ENCODE measurements around the gene CRADD. TPM values are rescaled to one million over a fixed set of nuclear protein-coding genes. Genes with fewer than 3 reads are reported as not detected.
"Not testable (repeated sequence)": the region's sequence is repeated elsewhere in the genome, so short reads cannot be mapped to it uniquely, and the experiment has no call there.

CRADD gene
- total RNA-seq, 4 donors from 2014 or later = 29.3 to 61.7 (median 46.5) TPM

DNA sequence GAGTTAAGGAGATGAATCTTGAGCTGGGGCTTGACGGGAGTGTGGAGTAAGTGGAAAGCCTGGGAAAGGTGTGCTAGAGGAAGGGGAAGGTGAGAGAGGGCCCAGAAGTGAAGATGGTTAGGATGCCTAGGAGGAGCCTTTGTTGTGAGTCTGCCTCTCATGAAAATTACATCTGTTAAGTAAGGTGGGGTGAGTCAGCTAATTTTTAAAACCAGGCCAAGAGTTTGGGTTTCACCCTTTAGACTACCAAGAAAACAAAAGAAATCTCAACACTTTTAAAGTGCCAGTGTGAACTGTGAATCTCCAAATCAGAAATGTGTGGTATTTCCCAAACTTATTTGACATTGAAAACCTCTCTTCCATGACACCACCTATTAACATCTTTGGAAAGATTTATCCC is 185.2 kb downstream of the CRADD start:
- Histone ChIP-seq H3K27me3 (no peaks in the 10 kb centered on the region), H3K4me1 (peaks cover 5% of the 10 kb centered on the region), H3K9me3 (peaks cover 17% of the 10 kb centered on the region), H3K4me3 (no peak overlapping the region), H3K27ac (no peak overlapping the region), H3K36me3 (no peaks in the 10 kb centered on the region)
- no peak for DNase-seq (ENCODE audit: low spot score in 2 of 2)
- no peak for TF ChIP-seq EP300 (IDR thresholded peaks at IDR 0.05)
- no peak for TF ChIP-seq POLR2AphosphoS5 (IDR thresholded peaks at IDR 0.05)
- TF ChIP-seq POLR2A (IDR thresholded peaks at IDR 0.05) = no peak
- TF ChIP-seq, protein P1, sequence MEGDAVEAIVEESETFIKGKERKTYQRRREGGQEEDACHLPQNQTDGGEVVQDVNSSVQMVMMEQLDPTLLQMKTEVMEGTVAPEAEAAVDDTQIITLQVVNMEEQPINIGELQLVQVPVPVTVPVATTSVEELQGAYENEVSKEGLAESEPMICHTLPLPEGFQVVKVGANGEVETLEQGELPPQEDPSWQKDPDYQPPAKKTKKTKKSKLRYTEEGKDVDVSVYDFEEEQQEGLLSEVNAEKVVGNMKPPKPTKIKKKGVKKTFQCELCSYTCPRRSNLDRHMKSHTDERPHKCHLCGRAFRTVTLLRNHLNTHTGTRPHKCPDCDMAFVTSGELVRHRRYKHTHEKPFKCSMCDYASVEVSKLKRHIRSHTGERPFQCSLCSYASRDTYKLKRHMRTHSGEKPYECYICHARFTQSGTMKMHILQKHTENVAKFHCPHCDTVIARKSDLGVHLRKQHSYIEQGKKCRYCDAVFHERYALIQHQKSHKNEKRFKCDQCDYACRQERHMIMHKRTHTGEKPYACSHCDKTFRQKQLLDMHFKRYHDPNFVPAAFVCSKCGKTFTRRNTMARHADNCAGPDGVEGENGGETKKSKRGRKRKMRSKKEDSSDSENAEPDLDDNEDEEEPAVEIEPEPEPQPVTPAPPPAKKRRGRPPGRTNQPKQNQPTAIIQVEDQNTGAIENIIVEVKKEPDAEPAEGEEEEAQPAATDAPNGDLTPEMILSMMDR (IDR thresholded peaks at IDR 0.05) = no peak
- 100% methylated on average over 1 of the region's 1 CpG for WGBS

DNA sequence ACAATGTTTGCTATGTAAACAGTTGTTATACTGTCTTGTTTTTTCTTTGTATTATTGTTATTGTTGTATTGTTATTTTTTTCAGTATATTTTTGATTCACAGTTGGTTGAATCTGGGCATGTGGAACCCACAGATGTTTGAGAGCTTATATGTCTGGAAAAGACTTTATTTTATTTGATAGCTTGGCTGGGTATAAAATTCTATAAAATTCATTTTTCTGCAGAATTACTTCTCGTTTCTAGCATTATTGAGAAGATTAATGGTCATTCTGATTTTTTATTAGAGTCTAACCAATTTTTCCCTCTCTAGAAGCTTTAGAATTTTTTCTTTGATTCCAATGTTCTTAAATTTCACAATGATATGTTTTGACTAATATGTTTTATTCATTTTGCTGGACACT is 188.6 kb downstream of the CRADD start:
- H3K4me3 ChIP-seq = no peak overlapping the region
- TF ChIP-seq POLR2A (IDR thresholded peaks at IDR 0.05) (no peak), EP300 (IDR thresholded peaks at IDR 0.05) (no peak)
- TF ChIP-seq, protein P1 (IDR thresholded peaks at IDR 0.05) = no peak
- H3K9me3 ChIP-seq = peaks cover 29% of the 10 kb centered on the region
- H3K27me3 ChIP-seq = no peaks in the 10 kb centered on the region
- WGBS = 94% methylated on average over 1 of the region's 1 CpG
- peaks cover 2% of the 10 kb centered on the region for H3K4me1 ChIP-seq
- DNase-seq (ENCODE audit: low spot score in 2 of 2) = no peak
- no peak overlapping the region for H3K27ac ChIP-seq
- no peaks in the 10 kb centered on the region for H3K36me3 ChIP-seq

DNA sequence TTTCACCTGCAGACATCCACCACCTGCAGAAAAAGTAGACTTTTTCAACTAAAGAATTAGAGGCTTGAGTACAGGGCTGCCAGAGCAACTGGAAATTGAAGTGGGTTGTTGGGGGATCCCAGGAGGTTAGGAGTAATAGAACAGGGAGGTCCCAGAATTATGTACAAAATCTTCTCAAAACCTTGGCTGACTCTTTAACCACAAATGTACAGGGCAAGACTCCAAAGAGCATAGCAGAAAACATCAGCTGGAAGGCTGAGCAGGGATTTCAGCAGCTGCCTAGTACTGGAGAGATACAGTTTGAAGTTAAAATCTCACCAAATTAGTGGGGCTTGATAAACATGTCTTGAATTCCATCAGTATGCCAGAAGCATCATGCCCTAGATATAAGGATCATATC is 191.6 kb downstream of the CRADD start:
- Histone ChIP-seq H3K36me3 (no peaks in the 10 kb centered on the region), H3K27ac (no peak overlapping the region), H3K4me1 (peaks cover 2% of the 10 kb centered on the region), H3K27me3 (no peaks in the 10 kb centered on the region), H3K9me3 (peaks cover 42% of the 10 kb centered on the region), H3K4me3 (no peak overlapping the region)
- TF ChIP-seq POLR2AphosphoS5 (IDR thresholded peaks at IDR 0.05) (no peak), EP300 (IDR thresholded peaks at IDR 0.05) (no peak)
- TF ChIP-seq, protein P1 (IDR thresholded peaks at IDR 0.05) = no peak
- DNase-seq (ENCODE audit: low spot score in 2 of 2) = no peak

DNA sequence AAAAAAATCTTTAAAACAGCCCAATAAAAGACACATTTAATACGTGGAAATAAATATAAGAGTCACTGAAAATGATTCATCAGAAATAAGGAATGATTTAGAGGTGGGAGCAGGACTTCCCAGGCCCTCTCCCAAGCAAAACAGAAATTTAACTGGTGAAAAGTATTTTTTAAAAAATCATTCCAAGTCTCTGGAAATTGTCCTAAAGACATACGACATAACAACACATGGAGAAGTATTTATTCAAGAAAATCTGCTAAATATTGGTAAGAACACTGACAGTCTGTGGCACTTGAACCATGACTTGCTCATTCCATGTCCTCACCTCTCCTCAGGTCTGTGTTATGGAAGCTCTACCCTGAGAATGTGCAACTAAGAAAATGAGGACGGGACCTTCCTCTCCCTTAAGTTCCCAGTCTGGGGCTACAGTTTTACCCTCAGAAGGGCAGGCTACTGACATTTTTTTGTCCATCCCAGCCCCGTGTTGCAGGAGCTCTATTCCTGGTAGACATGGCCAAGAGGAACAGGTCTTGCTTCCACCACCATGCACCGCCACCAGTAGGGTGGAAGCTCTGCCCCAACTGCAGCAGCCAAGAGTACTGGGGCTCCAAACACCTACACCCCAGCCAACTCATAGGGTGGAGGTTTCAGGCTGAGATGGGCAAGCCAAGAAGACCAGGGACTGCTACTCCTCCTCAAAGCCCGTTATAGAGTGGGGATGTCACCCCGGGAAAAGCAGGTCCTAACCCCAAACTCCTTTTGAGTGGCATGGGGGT is 193.0 kb downstream of the CRADD start:
- Histone ChIP-seq H3K4me1 (peaks cover 2% of the 10 kb centered on the region), H3K36me3 (no peaks in the 10 kb centered on the region), H3K4me3 (no peak overlapping the region), H3K9me3 (peaks cover 39% of the 10 kb centered on the region), H3K27me3 (no peaks in the 10 kb centered on the region), H3K27ac (no peak overlapping the region)
- TF ChIP-seq EP300 (IDR thresholded peaks at IDR 0.05) = no peak
- TF ChIP-seq POLR2A (IDR thresholded peaks at IDR 0.05) = no peak
- TF ChIP-seq, protein P1 (IDR thresholded peaks at IDR 0.05) = no peak
- no peak for TF ChIP-seq POLR2AphosphoS5 (IDR thresholded peaks at IDR 0.05)
- 80% methylated on average over 6 of the region's 7 CpGs for WGBS
- DNase-seq (ENCODE audit: low spot score in 2 of 2) = no peak

DNA sequence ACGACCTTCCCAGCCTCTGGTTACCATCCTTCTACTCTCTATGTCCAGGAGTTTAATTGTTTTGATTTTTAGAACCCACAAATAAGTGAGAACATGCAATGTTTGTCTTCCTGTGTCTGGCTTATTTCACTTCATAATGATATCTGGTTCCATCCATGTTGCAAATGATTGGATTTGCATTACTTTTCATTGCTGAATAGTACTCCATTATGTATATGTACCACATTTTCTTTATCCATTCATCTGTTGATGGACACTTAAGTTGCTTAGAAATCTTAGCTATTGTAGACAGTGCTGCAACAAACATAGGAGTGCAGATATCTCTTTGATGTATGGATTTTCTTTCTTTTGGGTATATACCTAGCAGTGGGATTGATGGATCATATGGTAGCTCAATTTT is 194.4 kb downstream of the CRADD start:
- not testable (repeated sequence) for H3K4me1 ChIP-seq; DNase-seq (ENCODE audit: low spot score in 2 of 2); H3K27me3 ChIP-seq; H3K36me3 ChIP-seq; H3K4me3 ChIP-seq; H3K27ac ChIP-seq
- 80% methylated on average over 1 of the region's 1 CpG for WGBS
- H3K9me3 ChIP-seq = peaks cover 26% of the 10 kb centered on the region

DNA sequence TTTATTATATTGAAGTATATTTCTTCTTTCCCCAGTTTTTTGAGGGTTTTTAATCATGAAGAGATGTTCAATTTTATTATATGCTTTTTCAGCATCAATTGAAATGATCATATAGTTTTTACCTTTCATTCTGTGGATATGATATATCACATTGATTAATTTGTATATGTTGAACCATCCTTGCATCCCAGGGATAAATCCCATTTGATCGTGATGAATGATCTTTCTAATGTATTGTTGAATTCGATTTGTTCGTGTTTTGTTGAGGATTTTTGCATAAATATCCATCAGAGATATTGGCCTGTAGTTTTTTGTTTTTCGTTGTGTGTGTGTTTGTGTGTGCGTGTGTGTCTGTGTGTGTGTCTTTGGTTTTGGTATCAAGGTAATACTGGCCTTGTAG is 196.4 kb downstream of the CRADD start:
- WGBS = 97% methylated on average over 5 of the region's 5 CpGs
- no peak overlapping the region for H3K4me3 ChIP-seq
- no peaks in the 10 kb centered on the region for H3K4me1 ChIP-seq
- H3K9me3 ChIP-seq = peaks cover 22% of the 10 kb centered on the region
- H3K36me3 ChIP-seq = no peaks in the 10 kb centered on the region
- DNase-seq (ENCODE audit: low spot score in 2 of 2) = no peak
- H3K27me3 ChIP-seq = no peaks in the 10 kb centered on the region
- TF ChIP-seq, protein P1 (IDR thresholded peaks at IDR 0.05) = no peak
- TF ChIP-seq POLR2AphosphoS5 (IDR thresholded peaks at IDR 0.05) (no peak), POLR2A (IDR thresholded peaks at IDR 0.05) (no peak), EP300 (IDR thresholded peaks at IDR 0.05) (no peak)
- H3K27ac ChIP-seq = no peak overlapping the region

Measured in suprapubic skin (tissue), 4 donors.